SK-MEL-5 (cell line): ENCODE data around the gene IL4R. TPM values are rescaled to one million over a fixed set of nuclear protein-coding genes. Genes with fewer than 3 reads are reported as not detected.

Source experiments
- DNase-seq: peaks from one replicate; pipeline ENCODE4 v3.0.0-alpha.2; 2016; ENCODE audit warnings: low read depth, low spot score
- in situ Hi-C: cut with HindIII; loops from 2 replicates; pipeline ENCODE4 v1.10.0; 2016; ENCODE audit warnings: low sequenced_read_pairs, high pct_unique_total_duplicates, low pct_unique_long_range_greater_than_20kb
- total RNA-seq: library from RNA; depleted of rRNA; stranded (reverse); fragments of >200 nt; shearing (Covaris generic); gene quantifications from 2 replicates; pipeline ENCODE4 v1.2.3, GENCODE V29; 2014

Gene IL4R
- total RNA-seq, 1 experiment from 2014 or later, result 5.6 TPM

DNA sequence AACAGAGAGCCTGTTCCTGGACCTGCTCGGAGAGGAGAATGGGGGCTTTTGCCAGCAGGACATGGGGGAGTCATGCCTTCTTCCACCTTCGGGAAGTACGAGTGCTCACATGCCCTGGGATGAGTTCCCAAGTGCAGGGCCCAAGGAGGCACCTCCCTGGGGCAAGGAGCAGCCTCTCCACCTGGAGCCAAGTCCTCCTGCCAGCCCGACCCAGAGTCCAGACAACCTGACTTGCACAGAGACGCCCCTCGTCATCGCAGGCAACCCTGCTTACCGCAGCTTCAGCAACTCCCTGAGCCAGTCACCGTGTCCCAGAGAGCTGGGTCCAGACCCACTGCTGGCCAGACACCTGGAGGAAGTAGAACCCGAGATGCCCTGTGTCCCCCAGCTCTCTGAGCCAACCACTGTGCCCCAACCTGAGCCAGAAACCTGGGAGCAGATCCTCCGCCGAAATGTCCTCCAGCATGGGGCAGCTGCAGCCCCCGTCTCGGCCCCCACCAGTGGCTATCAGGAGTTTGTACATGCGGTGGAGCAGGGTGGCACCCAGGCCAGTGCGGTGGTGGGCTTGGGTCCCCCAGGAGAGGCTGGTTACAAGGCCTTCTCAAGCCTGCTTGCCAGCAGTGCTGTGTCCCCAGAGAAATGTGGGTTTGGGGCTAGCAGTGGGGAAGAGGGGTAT lies 48.9 kb downstream of the IL4R start:
- DNase-seq, result no peak
- in situ Hi-C loops, result no loop called here

GRCh38 chr16:27363246-27363632 lies 49.5 kb downstream of the IL4R start:
- DNase-seq, result no peak
- in situ Hi-C loops, result no loop called here

DNA sequence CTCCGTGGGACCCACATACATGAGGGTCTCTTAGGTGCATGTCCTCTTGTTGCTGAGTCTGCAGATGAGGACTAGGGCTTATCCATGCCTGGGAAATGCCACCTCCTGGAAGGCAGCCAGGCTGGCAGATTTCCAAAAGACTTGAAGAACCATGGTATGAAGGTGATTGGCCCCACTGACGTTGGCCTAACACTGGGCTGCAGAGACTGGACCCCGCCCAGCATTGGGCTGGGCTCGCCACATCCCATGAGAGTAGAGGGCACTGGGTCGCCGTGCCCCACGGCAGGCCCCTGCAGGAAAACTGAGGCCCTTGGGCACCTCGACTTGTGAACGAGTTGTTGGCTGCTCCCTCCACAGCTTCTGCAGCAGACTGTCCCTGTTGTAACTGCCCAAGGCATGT lies 50.0 kb downstream of the IL4R start:
- in situ Hi-C loops, result no loop called here
- no peak for DNase-seq

DNA sequence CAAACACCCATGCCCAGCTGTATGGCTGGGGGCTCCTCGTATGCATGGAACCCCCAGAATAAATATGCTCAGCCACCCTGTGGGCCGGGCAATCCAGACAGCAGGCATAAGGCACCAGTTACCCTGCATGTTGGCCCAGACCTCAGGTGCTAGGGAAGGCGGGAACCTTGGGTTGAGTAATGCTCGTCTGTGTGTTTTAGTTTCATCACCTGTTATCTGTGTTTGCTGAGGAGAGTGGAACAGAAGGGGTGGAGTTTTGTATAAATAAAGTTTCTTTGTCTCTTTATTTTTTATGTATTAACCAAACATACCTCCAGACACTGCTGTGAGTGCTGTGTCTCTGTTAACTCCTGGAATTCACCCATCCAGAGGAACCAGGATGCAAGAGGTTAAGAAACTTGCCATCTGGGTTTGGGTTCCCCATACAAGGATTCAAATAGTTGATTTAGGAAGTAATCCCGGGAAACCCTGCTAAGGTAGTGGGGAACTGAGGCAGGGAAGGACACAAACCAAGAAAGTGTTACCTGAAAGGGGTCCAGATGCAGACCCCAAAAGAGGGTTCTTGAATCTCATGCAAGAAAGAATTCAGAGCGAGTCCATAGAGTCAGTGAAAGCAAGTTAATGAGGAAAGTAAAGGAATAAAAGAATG lies 50.8 kb downstream of the IL4R start:
- in situ Hi-C loops, result no loop called here
- no peak for DNase-seq

DNA sequence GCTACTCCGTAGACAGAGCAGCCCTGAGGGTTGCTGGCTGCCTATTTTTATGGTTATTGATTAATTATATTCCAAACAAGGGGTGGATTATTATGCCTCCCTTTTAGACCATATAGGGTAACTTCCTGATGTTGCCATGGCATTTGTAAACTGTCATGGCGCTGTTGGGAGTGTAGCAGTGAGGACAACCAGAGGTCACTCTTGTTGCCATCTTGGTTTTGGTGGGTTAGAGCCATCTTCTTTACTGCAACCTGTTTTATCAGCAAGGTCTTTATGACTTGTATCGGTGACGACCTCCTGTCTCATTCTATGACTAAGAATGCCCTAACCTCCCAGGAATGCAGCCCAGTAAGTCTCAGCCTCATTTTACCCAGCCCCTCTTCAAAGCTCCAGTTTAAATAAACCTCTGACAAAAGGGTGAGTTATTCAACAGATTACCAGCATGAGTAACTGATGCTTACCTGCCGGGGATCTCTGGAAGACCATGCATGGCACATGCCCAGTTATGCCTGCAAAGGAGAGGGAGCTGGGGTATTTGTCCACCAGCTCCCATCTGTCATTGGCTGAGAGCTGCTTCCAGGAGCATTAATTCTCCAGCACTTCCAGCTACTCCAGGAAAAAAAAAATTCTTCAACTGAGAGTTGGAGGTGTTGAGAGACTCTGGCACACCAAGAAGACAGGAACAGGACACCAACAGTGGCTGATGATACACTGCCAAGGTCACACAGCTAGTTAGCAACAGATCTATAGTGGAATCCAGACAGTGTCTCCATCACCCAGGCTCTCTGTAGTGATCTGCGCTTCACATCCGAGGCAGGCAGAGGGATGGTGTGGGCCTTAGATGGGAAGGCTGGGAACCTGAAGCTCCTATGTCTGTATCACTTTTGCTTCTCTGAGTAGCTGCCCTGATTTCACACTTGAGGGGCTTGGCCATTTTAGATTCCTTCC lies 51.6 kb downstream of the IL4R start:
- no peak for DNase-seq
- in situ Hi-C loops, result no loop called here

- no peak for DNase-seq
- in situ Hi-C loops, result no loop called here
These were observed 53.1 kb downstream of the IL4R start for GRCh38 chr16:27366687-27367460.

- in situ Hi-C loops, result no loop called here
These were observed 53.9 kb downstream of the IL4R start for GRCh38 chr16:27367461-27368357.

GRCh38 chr16:27368358-27368722 lies 54.6 kb downstream of the IL4R start:
- in situ Hi-C loops, result no loop called here
- no peak for DNase-seq

More at GRCh38 chr16:27367461-27368357, 53.9 kb downstream of the IL4R start:
- DNase-seq, result peak; percentile 65

- in situ Hi-C loops, result no loop called here
These were observed 56.0 kb downstream of the IL4R start for GRCh38 chr16:27369806-27370205.

GRCh38 chr16:27370318-27370717 lies 56.5 kb downstream of the IL4R start:
- in situ Hi-C loops, result no loop called here
- no peak for DNase-seq

More at GRCh38 chr16:27369806-27370205, 56.0 kb downstream of the IL4R start:
- no peak for DNase-seq

DNA sequence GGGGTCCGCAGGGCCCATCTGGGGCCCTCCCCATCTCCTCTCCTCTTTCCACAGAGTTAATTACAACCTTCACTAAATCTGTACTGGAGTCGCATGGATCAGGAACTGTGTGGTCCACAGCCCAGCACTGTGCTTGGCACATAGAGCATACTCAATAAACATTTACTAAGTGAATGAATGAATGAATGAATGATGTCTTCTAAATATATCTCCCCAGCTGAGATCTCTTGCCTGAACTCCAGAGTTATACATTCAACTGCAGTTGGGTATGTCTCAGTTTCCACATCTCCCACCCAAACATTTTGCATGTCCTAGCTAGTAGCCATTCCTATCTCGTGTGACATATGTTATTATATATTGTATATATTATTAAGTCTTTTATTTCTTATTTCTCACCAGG lies 59.5 kb downstream of the IL4R start:
- DNase-seq, result no peak
- in situ Hi-C loops, result no loop called here

- DNase-seq, result no peak
- in situ Hi-C loops, result no loop called here
These were observed 60.5 kb downstream of the IL4R start for GRCh38 chr16:27374221-27374803.

DNA sequence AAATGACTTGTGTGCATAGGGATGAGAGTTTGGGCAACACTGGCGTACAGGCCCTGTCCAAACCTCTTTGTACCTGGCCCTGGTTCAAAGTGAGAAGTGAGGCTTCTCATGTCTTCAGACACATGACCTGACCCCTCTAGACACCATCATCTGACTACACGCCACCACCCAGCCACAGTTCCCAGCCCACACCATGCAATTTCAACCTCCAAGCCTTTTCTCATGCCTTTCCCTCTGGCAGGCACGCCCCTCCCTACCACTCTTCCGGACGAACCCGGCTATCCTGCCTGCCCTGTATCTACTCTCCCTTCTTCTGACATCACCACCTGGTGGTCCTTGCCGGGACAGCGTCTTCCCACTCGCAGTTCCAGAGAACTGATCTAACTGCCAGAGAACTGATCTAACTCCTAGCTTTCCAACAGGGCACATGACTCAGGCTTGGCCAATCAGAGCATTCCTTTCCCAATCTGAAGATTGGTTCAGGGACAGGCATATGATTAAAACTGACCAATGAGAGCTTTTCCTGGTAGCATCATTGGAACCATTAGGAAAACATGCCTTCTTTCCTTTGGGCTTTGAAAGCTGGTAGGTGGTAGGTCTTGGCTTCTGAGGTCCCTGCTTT lies 61.1 kb downstream of the IL4R start:
- peak; percentile 83 for DNase-seq
- in situ Hi-C loops, result no loop called here

GRCh38 chr16:27377666-27378485 lies 64.1 kb downstream of the IL4R start:
- no peak for DNase-seq
- in situ Hi-C loops, result no loop called here

DNA sequence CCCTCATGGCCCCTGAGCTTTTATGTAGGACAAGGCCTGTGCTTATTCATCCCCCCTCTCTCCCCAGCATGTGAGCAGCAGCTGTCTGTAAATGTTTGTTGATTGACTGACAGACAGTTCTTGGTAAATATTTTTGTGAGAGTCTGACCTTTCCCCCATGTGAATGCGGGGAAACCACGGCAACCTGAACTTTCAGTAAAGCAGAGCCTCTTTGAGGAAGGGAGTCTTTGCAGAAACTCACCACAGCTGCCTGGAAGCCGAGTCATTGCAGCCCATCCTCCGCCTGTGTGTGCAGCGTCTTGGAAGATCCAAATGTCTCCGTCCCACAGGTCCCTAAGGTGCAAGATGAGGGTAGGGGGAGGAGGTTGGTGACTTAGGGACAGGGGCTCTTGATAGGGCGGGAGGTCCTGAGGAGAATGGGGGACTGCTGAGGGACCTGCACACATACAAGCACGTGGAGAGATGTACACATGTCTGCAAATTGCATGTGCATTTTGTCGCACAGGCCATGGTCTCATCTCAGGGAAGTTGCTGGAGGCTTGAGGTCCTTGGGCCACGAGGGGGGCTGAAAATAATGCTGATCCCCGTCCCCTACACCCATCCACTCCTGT lies 65.2 kb downstream of the IL4R start:
- DNase-seq, result no peak
- in situ Hi-C loops, result no loop called here
